Testis (tissue), 2 donors: ENCODE data around the gene MAT2A.

Experiments
- POLR2A ChIP-seq: fragments of 450-650 bp; IDR thresholded peaks from one replicate; pipeline ENCODE4 v1.6.1; 2017; ENCODE audit warnings: antibody characterized with exemption, mild to moderate bottlenecking, moderate library complexity
- TF ChIP-seq, protein P1 (sequence below), 3 experiments: fragments of 450-650 bp in 2 of 3; fragments of 200-600 bp in 1 of 3; sonication (generic) in 1 of 3; IDR thresholded peaks; one replicate each; pipeline ENCODE4 v1.5.1; 2016 to 2019; ENCODE audit warnings: antibody characterized with exemption in 3 of 3, mild to moderate bottlenecking in 2 of 3, moderate library complexity in 1 of 3

DNA sequence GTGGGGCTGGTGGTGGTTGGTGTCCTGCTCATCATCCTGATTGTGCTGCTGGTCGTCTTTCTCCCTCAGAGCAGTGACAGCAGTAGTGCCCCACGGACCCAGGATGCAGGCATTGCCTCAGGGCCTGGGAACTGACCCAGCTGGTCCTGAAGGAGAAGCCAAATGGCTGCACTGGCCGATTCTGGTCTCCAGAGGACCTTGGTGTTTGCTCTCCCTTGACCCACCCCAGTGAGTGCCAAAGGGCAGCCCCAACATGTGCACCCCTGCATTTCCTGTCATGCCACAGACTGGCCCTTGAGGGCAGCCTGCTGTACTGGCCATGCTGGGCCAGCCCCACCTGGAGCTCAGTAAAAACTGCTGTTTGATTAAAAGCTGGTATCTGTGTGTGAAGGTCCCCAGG is 54.1 kb downstream of the MAT2A start:
- no peak for TF ChIP-seq POLR2A
- TF ChIP-seq, protein P1, sequence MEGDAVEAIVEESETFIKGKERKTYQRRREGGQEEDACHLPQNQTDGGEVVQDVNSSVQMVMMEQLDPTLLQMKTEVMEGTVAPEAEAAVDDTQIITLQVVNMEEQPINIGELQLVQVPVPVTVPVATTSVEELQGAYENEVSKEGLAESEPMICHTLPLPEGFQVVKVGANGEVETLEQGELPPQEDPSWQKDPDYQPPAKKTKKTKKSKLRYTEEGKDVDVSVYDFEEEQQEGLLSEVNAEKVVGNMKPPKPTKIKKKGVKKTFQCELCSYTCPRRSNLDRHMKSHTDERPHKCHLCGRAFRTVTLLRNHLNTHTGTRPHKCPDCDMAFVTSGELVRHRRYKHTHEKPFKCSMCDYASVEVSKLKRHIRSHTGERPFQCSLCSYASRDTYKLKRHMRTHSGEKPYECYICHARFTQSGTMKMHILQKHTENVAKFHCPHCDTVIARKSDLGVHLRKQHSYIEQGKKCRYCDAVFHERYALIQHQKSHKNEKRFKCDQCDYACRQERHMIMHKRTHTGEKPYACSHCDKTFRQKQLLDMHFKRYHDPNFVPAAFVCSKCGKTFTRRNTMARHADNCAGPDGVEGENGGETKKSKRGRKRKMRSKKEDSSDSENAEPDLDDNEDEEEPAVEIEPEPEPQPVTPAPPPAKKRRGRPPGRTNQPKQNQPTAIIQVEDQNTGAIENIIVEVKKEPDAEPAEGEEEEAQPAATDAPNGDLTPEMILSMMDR (IDR thresholded peaks at IDR 0.05): no peak
